Testis (tissue), 3 donors: Measurements from ENCODE around the gene ARF3. TPM values are rescaled to one million over a fixed set of nuclear protein-coding genes. Genes with fewer than 3 reads are reported as not detected.

Experiments used
- DNase-seq: peaks from one replicate; pipeline ENCODE4 v3.0.0-alpha.2; 2019
- H3K27ac ChIP-seq, 2 donors: fragments of 200-600 bp; sonication (generic); one replicate each; pipeline ENCODE4 v1.5.1; 2019
- H3K27me3 ChIP-seq: fragments of 200-600 bp; sonication (generic); one replicate; pipeline ENCODE4 v1.5.1; 2019
- H3K36me3 ChIP-seq: fragments of 200-600 bp; sonication (generic); one replicate; pipeline ENCODE4 v1.5.1; 2017; ENCODE audit warnings: low read depth; ENCODE audit errors: missing control alignments
- H3K4me1 ChIP-seq: fragments of 200-600 bp; sonication (generic); one replicate; pipeline ENCODE4 v1.5.1; 2019
- H3K4me3 ChIP-seq, 2 donors: fragments of 200-600 bp; sonication (generic); one replicate each; pipeline ENCODE4 v1.5.1; 2017 to 2019
- H3K9me3 ChIP-seq: fragments of 200-600 bp; sonication (generic); one replicate; pipeline ENCODE4 v1.5.1; 2017
- CTCF ChIP-seq, 3 experiments: fragments of 450-650 bp in 2 of 3; fragments of 200-600 bp in 1 of 3; sonication (generic) in 1 of 3; IDR thresholded peaks; one replicate each; pipeline ENCODE4 v1.5.1; 2016 to 2019; ENCODE audit warnings: antibody characterized with exemption in 3 of 3, mild to moderate bottlenecking in 2 of 3, moderate library complexity in 1 of 3
- POLR2A ChIP-seq: fragments of 450-650 bp; IDR thresholded peaks from one replicate; pipeline ENCODE4 v1.6.1; 2017; ENCODE audit warnings: antibody characterized with exemption, mild to moderate bottlenecking, moderate library complexity
- WGBS, 2 donors: methylation state at CpG; one replicate each; pipeline ENCODE4 v1.1.5; 2018; 5-methylcytosine and 5-hydroxymethylcytosine counted together
- intact Hi-C: fragments of 100-400 bp; cut with DNase I; formaldehyde crosslinking; loops from one replicate; pipeline ENCODE4 v1.15.1; 2023; ENCODE audit warnings: low total_unique reads
- polyA plus RNA-seq: library from polyadenylated mRNA; stranded (reverse); fragments of 350-450 nt; fragmentation: Illumina TruSeq; extraction: RNeasy Lipid Tissue Mini Kit (QIAGEN cat#74804); gene quantifications from one replicate; pipeline ENCODE4 v1.2.3, GENCODE V29; 2014; ENCODE audit warnings: low read depth, low replicate concordance; ENCODE audit not compliant: insufficient read depth
- total RNA-seq, 2 donors: library from RNA; depleted of rRNA; stranded (reverse); fragments of >200 nt; gene quantifications; one replicate each; pipeline ENCODE4 v1.2.3, GENCODE V29; 2016

The ARF3 gene
- total and polyA plus RNA-seq, 3 donors from 2014 or later = 78.3 to 134 (median 92.9) TPM

- Histone ChIP-seq H3K4me1 (peaks cover 14% of the 10 kb centered on the region), H3K27me3 (no peaks in the 10 kb centered on the region), H3K36me3 (no peaks in the 10 kb centered on the region), H3K4me3 (peak within 1 kb of the TSS; percentile 72 to 75), H3K27ac (no peak within 1 kb of the TSS), H3K9me3 (no peaks in the 10 kb centered on the region)
- DNase-seq = peak; percentile 50
- WGBS, 2 donors = 8 to 13% methylated on average over 2 to 27 of the region's 38 CpGs
- intact Hi-C loops = no loop called here
- no peak for TF ChIP-seq POLR2A
- TF ChIP-seq CTCF (IDR thresholded peaks at IDR 0.05) = no peak
These were observed 31.8 kb downstream of the ARF3 start, which contains the start of gene FKBP11 for GRCh38 chr12:48925304-48926011. Gene FKBP11, minus strand, starts transcription at chr12:48925492. Its CDS starts 64 bp downstream, at chr12:48925428.

- TF ChIP-seq CTCF (IDR thresholded peaks at IDR 0.05) (peak in 2 of 3 experiments; percentile 28 to 31), POLR2A (no peak)
- Histone ChIP-seq H3K9me3 (no peaks in the 10 kb centered on the region), H3K4me1 (peaks cover 14% of the 10 kb centered on the region), H3K36me3 (no peaks in the 10 kb centered on the region), H3K4me3 (peak overlapping the region; percentile 72 to 75), H3K27me3 (no peaks in the 10 kb centered on the region), H3K27ac (no peak overlapping the region)
- WGBS, 2 donors = 2 to 20% methylated on average over 19 to 30 of the region's 43 CpGs
- intact Hi-C loops = no loop called here
- DNase-seq = peak; percentile 34
These were observed 32.5 kb downstream of the ARF3 start for GRCh38 chr12:48924617-48925303.

- 90 to 95% methylated on average over 3 of the region's 3 CpGs for WGBS, 2 donors
- no peak overlapping the region for H3K4me3 ChIP-seq
- DNase-seq = no peak
- peaks cover 14% of the 10 kb centered on the region for H3K4me1 ChIP-seq
- TF ChIP-seq CTCF (IDR thresholded peaks at IDR 0.05) (no peak), POLR2A (no peak)
- no peaks in the 10 kb centered on the region for H3K36me3 ChIP-seq
- intact Hi-C loops = no loop called here
- no peak overlapping the region for H3K27ac ChIP-seq
- H3K9me3 ChIP-seq = no peaks in the 10 kb centered on the region
- no peaks in the 10 kb centered on the region for H3K27me3 ChIP-seq
These were observed 34.2 kb downstream of the ARF3 start for GRCh38 chr12:48923117-48923516.

- Histone ChIP-seq H3K4me3 (no peak overlapping the region), H3K27me3 (no peaks in the 10 kb centered on the region), H3K27ac (no peak overlapping the region), H3K4me1 (no peaks in the 10 kb centered on the region), H3K9me3 (no peaks in the 10 kb centered on the region), H3K36me3 (no peaks in the 10 kb centered on the region)
- intact Hi-C loops = no loop called here
- 78 to 80% methylated on average over 3 of the region's 3 CpGs for WGBS, 2 donors
- DNase-seq = no peak
- TF ChIP-seq POLR2A (no peak), CTCF (IDR thresholded peaks at IDR 0.05) (no peak)
These were observed 39.3 kb downstream of the ARF3 start for GRCh38 chr12:48917857-48918537.
